Parathyroid adenoma (tissue), 2 donors: ENCODE results near the gene KRT17.
"Not testable (repeated sequence)": the region's sequence is repeated elsewhere in the genome, so short reads cannot be mapped to it uniquely, and the experiment has no call there.

Experiments used
- H2AFZ ChIP-seq: fragments of 300-600 bp; sonication (generic); one replicate; pipeline ENCODE4 v1.7.0; 2017; ENCODE audit warnings: antibody characterized with exemption, mild to moderate bottlenecking
- H3K27ac ChIP-seq: fragments of 300-600 bp; sonication (generic); one replicate; pipeline ENCODE4 v1.7.0; 2017
- H3K27me3 ChIP-seq: fragments of 300-600 bp; sonication (generic); one replicate; pipeline ENCODE4 v1.7.0; 2017; ENCODE audit warnings: low read length; ENCODE audit not compliant: control insufficient read depth, insufficient read depth
- H3K36me3 ChIP-seq: fragments of 300-600 bp; sonication (generic); one replicate; pipeline ENCODE4 v1.7.0; 2017; ENCODE audit warnings: low read length; ENCODE audit not compliant: control insufficient read depth, insufficient read depth
- H3K4me1 ChIP-seq: fragments of 300-600 bp; sonication (generic); one replicate; pipeline ENCODE4 v1.7.0; 2017; ENCODE audit warnings: control low read depth
- H3K4me2 ChIP-seq: fragments of 300-600 bp; sonication (generic); one replicate; pipeline ENCODE4 v1.7.0; 2017; ENCODE audit warnings: low read length
- H3K4me3 ChIP-seq: fragments of 300-600 bp; sonication (generic); one replicate; pipeline ENCODE4 v1.7.0; 2017; ENCODE audit warnings: low read depth, low read length
- H3K79me2 ChIP-seq: fragments of 300-600 bp; sonication (generic); one replicate; pipeline ENCODE4 v1.7.0; 2017; ENCODE audit warnings: control low read depth
- H3K9ac ChIP-seq: fragments of 300-600 bp; sonication (generic); one replicate; pipeline ENCODE4 v1.7.0; 2017; ENCODE audit warnings: mild to moderate bottlenecking
- H3K9me3 ChIP-seq: fragments of 300-600 bp; sonication (generic); one replicate; pipeline ENCODE4 v1.7.0; 2017; ENCODE audit warnings: low read length; ENCODE audit not compliant: control insufficient read depth
- CTCF ChIP-seq: fragments of 300-600 bp; sonication (generic); IDR thresholded peaks from one replicate; pipeline ENCODE4 v1.7.0; 2017; ENCODE audit warnings: antibody characterized with exemption, mild to moderate bottlenecking
- donor health status: primary hyperparathyroidism.

Gene KRT17

GRCh38 chr17:41621916-41622315 is 2.5 kb downstream of the KRT17 start:
- Histone ChIP-seq H3K4me2 (no peak overlapping the region), H3K9ac (no peak overlapping the region), H3K36me3 (no peaks in the 10 kb centered on the region), H3K4me3 (no peak overlapping the region), H3K9me3 (no peaks in the 10 kb centered on the region), H2AFZ (no peak overlapping the region), H3K27ac (no peak overlapping the region), H3K27me3 (no peaks in the 10 kb centered on the region), H3K79me2 (no peaks in the 10 kb centered on the region), H3K4me1 (no peaks in the 10 kb centered on the region)
- TF ChIP-seq CTCF, result no peak

GRCh38 chr17:41621435-41621817 is 2.9 kb downstream of the KRT17 start:
- not testable (repeated sequence) for H3K4me3 ChIP-seq, H3K9me3 ChIP-seq, H2AFZ ChIP-seq, H3K9ac ChIP-seq, H3K4me2 ChIP-seq, H3K79me2 ChIP-seq, H3K27ac ChIP-seq, H3K27me3 ChIP-seq, H3K4me1 ChIP-seq, H3K36me3 ChIP-seq

- no peak overlapping the region for H3K9ac ChIP-seq
- H3K79me2 ChIP-seq, result no peaks in the 10 kb centered on the region
- no peak overlapping the region for H3K4me3 ChIP-seq
- H2AFZ ChIP-seq, result no peak overlapping the region
- no peaks in the 10 kb centered on the region for H3K9me3 ChIP-seq
- H3K36me3 ChIP-seq, result no peaks in the 10 kb centered on the region
- no peak overlapping the region for H3K4me2 ChIP-seq
- H3K27me3 ChIP-seq, result no peaks in the 10 kb centered on the region
- no peak for TF ChIP-seq CTCF
- H3K27ac ChIP-seq, result no peak overlapping the region
- no peaks in the 10 kb centered on the region for H3K4me1 ChIP-seq
Measured at GRCh38 chr17:41620583-41621434, 3.6 kb downstream of the KRT17 start.

- not testable (repeated sequence) for H3K4me1 ChIP-seq, H3K27me3 ChIP-seq, H3K9ac ChIP-seq, H3K4me2 ChIP-seq, H3K79me2 ChIP-seq, H3K4me3 ChIP-seq, H2AFZ ChIP-seq, H3K9me3 ChIP-seq, H3K27ac ChIP-seq, H3K36me3 ChIP-seq
Measured at GRCh38 chr17:41619927-41620582, 4.3 kb downstream of the KRT17 start.

- no peak overlapping the region for H3K4me3 ChIP-seq
- TF ChIP-seq CTCF, result no peak
- no peaks in the 10 kb centered on the region for H3K4me1 ChIP-seq
- no peak overlapping the region for H3K4me2 ChIP-seq
- H3K9me3 ChIP-seq, result no peaks in the 10 kb centered on the region
- H3K27ac ChIP-seq, result no peak overlapping the region
- H3K9ac ChIP-seq, result no peak overlapping the region
- no peak overlapping the region for H2AFZ ChIP-seq
- no peaks in the 10 kb centered on the region for H3K36me3 ChIP-seq
- no peaks in the 10 kb centered on the region for H3K27me3 ChIP-seq
- no peaks in the 10 kb centered on the region for H3K79me2 ChIP-seq
Measured at GRCh38 chr17:41619036-41619926, 5.1 kb downstream of the KRT17 start.
